IPS DF 19.7 (cell line): Measurements from ENCODE around the gene TAF4B.
"Not testable (repeated sequence)": the region's sequence is repeated elsewhere in the genome, so short reads cannot be mapped to it uniquely, and the experiment has no call there.

Experiments used
- DNase-seq: peaks from one replicate; pipeline ENCODE4 v3.0.0-alpha.2; 2013; ENCODE audit warnings: low read depth, low spot score

TAF4B gene

GRCh38 chr18:26424428-26425147 is 198.3 kb downstream of the TAF4B start:
- no peak for DNase-seq

- no peak for DNase-seq
Measured at GRCh38 chr18:26425148-26425531, 198.9 kb downstream of the TAF4B start.

GRCh38 chr18:26429535-26430226 is 203.4 kb downstream of the TAF4B start:
- no peak for DNase-seq

- DNase-seq, result no peak
Measured at GRCh38 chr18:26432651-26433424, 206.6 kb downstream of the TAF4B start.

GRCh38 chr18:26434887-26435286 is 208.6 kb downstream of the TAF4B start:
- DNase-seq, result no peak

GRCh38 chr18:26435415-26436095 is 209.3 kb downstream of the TAF4B start:
- DNase-seq, result no peak

- no peak for DNase-seq
Measured at GRCh38 chr18:26436176-26437051, 210.2 kb downstream of the TAF4B start.

GRCh38 chr18:26437634-26438033 is 211.4 kb downstream of the TAF4B start:
- DNase-seq, result not testable (repeated sequence)

GRCh38 chr18:26438980-26439379 is 212.7 kb downstream of the TAF4B start:
- DNase-seq, result no peak

GRCh38 chr18:26439537-26439936 is 213.3 kb downstream of the TAF4B start:
- no peak for DNase-seq

GRCh38 chr18:26440644-26441043 is 214.4 kb downstream of the TAF4B start:
- no peak for DNase-seq
